ENCODE measurements around the gene SSX4B.
"Not testable (repeated sequence)": the region's sequence is repeated elsewhere in the genome, so short reads cannot be mapped to it uniquely, and the experiment has no call there.

The SSX4B gene

GRCh38 chrX:48397825-48398224 is 13.9 kb downstream of the SSX4B start:
- H3K79me2 ChIP-seq (ENCODE audit: insufficient read depth, low read depth); H4K20me1 ChIP-seq (ENCODE audit: insufficient read depth); H3K4me3 ChIP-seq (IDR thresholded peaks at IDR 0.05; ENCODE audit: insufficient read depth, low read depth, low read length); H3K4me1 ChIP-seq (ENCODE audit: low read depth, poor library complexity, severe bottlenecking); H2AFZ ChIP-seq (ENCODE audit: low read depth); H3K27me3 ChIP-seq (ENCODE audit: insufficient read depth, low read depth); H3K4me2 ChIP-seq; H3K36me3 ChIP-seq (ENCODE audit: insufficient read depth); H3K27ac ChIP-seq; H3K9ac ChIP-seq: not testable (repeated sequence)

DNA sequence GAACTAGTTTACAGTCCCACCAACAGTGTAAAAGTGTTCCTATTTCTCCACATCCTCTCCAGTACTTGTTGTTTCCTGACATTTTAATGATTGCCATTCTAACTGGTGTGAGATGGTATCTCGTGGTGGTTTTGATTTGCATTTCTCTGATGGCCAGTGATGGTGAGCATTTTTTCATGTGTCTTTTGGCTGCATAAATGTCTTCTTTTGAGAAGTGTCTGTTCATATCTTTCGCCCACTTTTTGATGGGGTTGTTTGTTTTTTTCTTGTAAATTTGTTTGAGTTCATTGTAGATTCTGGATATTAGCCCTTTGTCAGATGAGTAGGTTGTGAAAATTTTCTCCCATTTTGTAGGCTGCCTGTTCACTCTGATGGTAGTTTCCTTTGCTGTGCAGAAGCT is 14.8 kb downstream of the SSX4B start:
- not testable (repeated sequence) for H3K36me3 ChIP-seq (ENCODE audit: insufficient read depth); H3K4me1 ChIP-seq (ENCODE audit: low read depth, poor library complexity, severe bottlenecking); H2AFZ ChIP-seq (ENCODE audit: low read depth); H3K27ac ChIP-seq; H3K9ac ChIP-seq; H3K27me3 ChIP-seq (ENCODE audit: insufficient read depth, low read depth); H4K20me1 ChIP-seq (ENCODE audit: insufficient read depth); H3K79me2 ChIP-seq (ENCODE audit: insufficient read depth, low read depth); H3K4me3 ChIP-seq (IDR thresholded peaks at IDR 0.05; ENCODE audit: insufficient read depth, low read depth, low read length); H3K4me2 ChIP-seq

GRCh38 chrX:48383239-48383638 is 28.5 kb downstream of the SSX4B start, which contains the start of gene SSX4:
Gene SSX4 (plus strand): TSS chrX:48383539. CDS start chrX:48384054, 515 bp downstream.
- H3K27me3 ChIP-seq (ENCODE audit: insufficient read depth, low read depth); H3K9ac ChIP-seq; H2AFZ ChIP-seq (ENCODE audit: low read depth): not testable (repeated sequence)

GRCh38 chrX:48370408-48370807 is 41.4 kb downstream of the SSX4B start:
- not testable (repeated sequence) for H3K4me2 ChIP-seq; H3K79me2 ChIP-seq (ENCODE audit: insufficient read depth, low read depth); H3K27ac ChIP-seq; H3K36me3 ChIP-seq (ENCODE audit: insufficient read depth); H3K27me3 ChIP-seq (ENCODE audit: insufficient read depth, low read depth); H4K20me1 ChIP-seq (ENCODE audit: insufficient read depth); H3K9ac ChIP-seq; H3K4me1 ChIP-seq (ENCODE audit: low read depth, poor library complexity, severe bottlenecking); H3K4me3 ChIP-seq (IDR thresholded peaks at IDR 0.05; ENCODE audit: insufficient read depth, low read depth, low read length); H2AFZ ChIP-seq (ENCODE audit: low read depth)

More at GRCh38 chrX:48383239-48383638, 28.5 kb downstream of the SSX4B start, which contains the start of gene SSX4:
- not testable (repeated sequence) for H3K4me1 ChIP-seq (ENCODE audit: low read depth, poor library complexity, severe bottlenecking); H3K79me2 ChIP-seq (ENCODE audit: insufficient read depth, low read depth); H3K4me3 ChIP-seq (IDR thresholded peaks at IDR 0.05; ENCODE audit: insufficient read depth, low read depth, low read length); H3K27ac ChIP-seq; H3K4me2 ChIP-seq; H4K20me1 ChIP-seq (ENCODE audit: insufficient read depth); H3K36me3 ChIP-seq (ENCODE audit: insufficient read depth)

DNA sequence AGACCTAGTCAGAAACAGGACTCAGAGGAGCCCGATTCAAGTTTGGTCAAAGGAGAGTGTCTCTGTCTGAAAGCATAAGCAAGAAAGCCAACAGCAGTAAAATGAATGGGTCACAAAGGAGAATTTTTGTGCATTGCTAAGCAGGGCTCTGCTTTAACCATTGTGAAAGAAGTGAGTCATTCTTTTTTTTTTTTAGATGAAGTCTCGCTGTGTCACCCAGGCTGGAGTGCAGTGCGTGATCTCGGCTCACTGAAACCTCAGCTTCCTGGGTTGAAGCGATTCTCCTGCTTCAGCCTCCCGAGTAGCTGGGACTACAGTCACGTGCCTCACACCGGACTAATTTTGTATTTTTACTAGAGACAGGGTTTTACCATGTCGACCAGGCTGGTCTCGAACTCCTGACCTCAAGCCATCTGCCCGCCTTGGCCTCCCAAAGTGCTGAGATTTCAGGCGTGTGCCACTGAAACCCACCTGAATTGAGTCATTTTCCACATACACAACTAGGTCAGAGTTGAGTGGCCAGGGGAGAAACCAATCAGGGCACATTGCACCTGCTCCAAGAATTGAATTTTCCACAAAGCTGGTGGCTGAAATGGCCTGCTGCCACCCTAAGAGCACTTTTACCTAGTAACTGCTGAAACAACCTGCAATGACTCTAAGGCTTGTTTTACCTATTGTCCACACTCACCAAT is 43.9 kb downstream of the SSX4B start:
- not testable (repeated sequence) for H3K4me1 ChIP-seq (ENCODE audit: low read depth, poor library complexity, severe bottlenecking); H3K79me2 ChIP-seq (ENCODE audit: insufficient read depth, low read depth); H3K27ac ChIP-seq; H3K9ac ChIP-seq; H3K4me2 ChIP-seq; H3K27me3 ChIP-seq (ENCODE audit: insufficient read depth, low read depth); H3K36me3 ChIP-seq (ENCODE audit: insufficient read depth); H4K20me1 ChIP-seq (ENCODE audit: insufficient read depth); H2AFZ ChIP-seq (ENCODE audit: low read depth); H3K4me3 ChIP-seq (IDR thresholded peaks at IDR 0.05; ENCODE audit: insufficient read depth, low read depth, low read length)

DNA sequence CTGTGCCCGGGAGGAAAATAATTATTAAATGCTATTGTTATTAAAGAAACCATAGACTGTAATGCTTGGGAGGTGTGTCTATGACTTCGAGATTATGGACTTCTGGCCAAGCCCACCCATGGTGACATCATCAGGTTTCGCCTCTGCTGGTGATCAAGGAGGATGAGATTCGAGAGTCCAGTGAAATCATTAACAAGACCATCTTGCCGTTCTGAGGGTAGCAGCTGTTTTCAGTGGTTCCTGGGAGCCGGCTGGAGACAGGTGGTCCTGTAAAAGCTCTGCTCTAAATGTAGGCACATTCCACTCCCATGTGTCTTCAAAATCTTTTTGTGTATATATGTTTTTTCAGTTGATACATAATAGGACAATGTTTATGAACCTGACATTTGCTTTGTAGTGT is 52.5 kb downstream of the SSX4B start:
- not testable (repeated sequence) for H3K27me3 ChIP-seq (ENCODE audit: insufficient read depth, low read depth)

GRCh38 chrX:48357681-48358080 is 54.1 kb downstream of the SSX4B start:
- H3K4me1 ChIP-seq (ENCODE audit: low read depth, poor library complexity, severe bottlenecking): peaks cover 11% of the 10 kb centered on the region
- H3K27ac ChIP-seq: peak overlapping the region; percentile 43; the same call in 1 of the 2 replicates
- no peaks in the 10 kb centered on the region for H4K20me1 ChIP-seq (ENCODE audit: insufficient read depth)
- H3K4me2 ChIP-seq: no peak overlapping the region; the same call in 1 of the 2 replicates
- no peak for TF ChIP-seq CTCF (conservative IDR thresholded peaks at IDR 0.05; ENCODE audit: low read depth, low read length)
- no peaks in the 10 kb centered on the region for H3K36me3 ChIP-seq (ENCODE audit: insufficient read depth)
- no peaks in the 10 kb centered on the region for H3K27me3 ChIP-seq (ENCODE audit: insufficient read depth, low read depth)
- no peaks in the 10 kb centered on the region for H3K79me2 ChIP-seq (ENCODE audit: insufficient read depth, low read depth)
- H3K9ac ChIP-seq: peak overlapping the region; percentile 22; the same call in 1 of the 2 replicates
- no peak overlapping the region; the same call in 1 of the 2 replicates for H2AFZ ChIP-seq (ENCODE audit: low read depth)
- H3K4me3 ChIP-seq (IDR thresholded peaks at IDR 0.05; ENCODE audit: insufficient read depth, low read depth, low read length): no peak overlapping the region

More for the DNA sequence above, 52.5 kb downstream of the SSX4B start:
- H3K9ac ChIP-seq; H4K20me1 ChIP-seq (ENCODE audit: insufficient read depth); H2AFZ ChIP-seq (ENCODE audit: low read depth); H3K36me3 ChIP-seq (ENCODE audit: insufficient read depth); H3K79me2 ChIP-seq (ENCODE audit: insufficient read depth, low read depth); H3K27ac ChIP-seq; H3K4me3 ChIP-seq (IDR thresholded peaks at IDR 0.05; ENCODE audit: insufficient read depth, low read depth, low read length); H3K4me2 ChIP-seq: not testable (repeated sequence)
- H3K4me1 ChIP-seq (ENCODE audit: low read depth, poor library complexity, severe bottlenecking): peaks cover 11% of the 10 kb centered on the region

DNA sequence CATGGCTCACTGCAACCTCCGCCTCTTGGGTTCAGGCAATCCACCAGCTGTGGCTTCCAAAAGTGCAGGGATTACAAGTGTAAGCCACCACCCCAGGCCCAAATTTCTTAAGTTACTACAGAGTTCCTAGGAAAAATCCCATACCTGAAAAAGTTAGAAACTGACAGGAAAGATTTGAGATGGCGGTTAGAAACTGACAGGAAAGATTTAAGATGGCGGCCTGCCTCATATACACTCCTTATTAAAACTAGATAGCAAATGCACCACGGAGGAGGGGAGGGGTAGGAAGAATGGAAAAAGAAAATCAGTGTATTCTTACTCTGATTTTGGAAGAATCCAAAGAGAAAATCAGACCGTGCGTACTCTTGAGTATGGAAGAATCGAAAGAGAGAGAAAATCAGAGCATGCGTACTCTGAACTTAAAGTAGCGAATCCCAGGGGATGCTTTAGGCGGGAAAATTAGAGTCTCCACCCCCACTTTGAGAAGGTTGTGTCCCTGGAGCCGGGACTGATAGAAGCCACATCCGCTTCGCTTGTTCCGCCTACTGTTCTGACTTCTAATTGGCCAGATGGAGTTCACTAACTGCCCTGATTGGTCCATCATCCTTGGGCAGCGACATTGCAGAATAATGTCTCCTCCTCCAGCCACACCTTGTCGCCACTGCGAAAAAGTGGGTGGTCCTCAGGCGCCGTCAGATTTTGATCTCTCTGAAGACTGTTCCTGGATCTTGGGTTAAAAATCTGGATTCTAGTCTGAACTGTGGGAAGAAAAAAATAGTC is 55.3 kb downstream of the SSX4B start, which contains the start of gene SSX3:
SSX3 (minus strand) TSS at position 389 of the 780 bp plus-strand sequence. CDS start 1,454 bp downstream, outside the sequence.
- not testable (repeated sequence) for H3K4me2 ChIP-seq

More for the DNA sequence above, 55.3 kb downstream of the SSX4B start, which contains the start of gene SSX3:
- peaks cover 11% of the 10 kb centered on the region for H3K4me1 ChIP-seq (ENCODE audit: low read depth, poor library complexity, severe bottlenecking)
- H2AFZ ChIP-seq (ENCODE audit: low read depth); H3K4me3 ChIP-seq (IDR thresholded peaks at IDR 0.05; ENCODE audit: insufficient read depth, low read depth, low read length); H3K79me2 ChIP-seq (ENCODE audit: insufficient read depth, low read depth); H4K20me1 ChIP-seq (ENCODE audit: insufficient read depth); H3K36me3 ChIP-seq (ENCODE audit: insufficient read depth); H3K27me3 ChIP-seq (ENCODE audit: insufficient read depth, low read depth): not testable (repeated sequence)
- peak within 1 kb of the TSS; percentile 43; the same call in 1 of the 2 replicates for H3K27ac ChIP-seq
- peak within 1 kb of the TSS; percentile 22; the same call in 1 of the 2 replicates for H3K9ac ChIP-seq
